Astrocyte (in vitro differentiated cells and primary cell): ENCODE data around the gene SIGLEC9.

Experiments
- CTCF ChIP-seq: IDR thresholded peaks from 2 replicates; pipeline ENCODE4 v1.5.1; 2011; ENCODE audit warnings: low read depth, mild to moderate bottlenecking, inconsistent platforms, low read length, moderate library complexity; ENCODE audit not compliant: insufficient read depth
- EZH2 ChIP-seq: IDR thresholded peaks from 2 replicates; pipeline ENCODE4 v1.6.1; 2012; ENCODE audit warnings: mild to moderate bottlenecking, low read length, inconsistent platforms; ENCODE audit not compliant: insufficient read depth

DNA sequence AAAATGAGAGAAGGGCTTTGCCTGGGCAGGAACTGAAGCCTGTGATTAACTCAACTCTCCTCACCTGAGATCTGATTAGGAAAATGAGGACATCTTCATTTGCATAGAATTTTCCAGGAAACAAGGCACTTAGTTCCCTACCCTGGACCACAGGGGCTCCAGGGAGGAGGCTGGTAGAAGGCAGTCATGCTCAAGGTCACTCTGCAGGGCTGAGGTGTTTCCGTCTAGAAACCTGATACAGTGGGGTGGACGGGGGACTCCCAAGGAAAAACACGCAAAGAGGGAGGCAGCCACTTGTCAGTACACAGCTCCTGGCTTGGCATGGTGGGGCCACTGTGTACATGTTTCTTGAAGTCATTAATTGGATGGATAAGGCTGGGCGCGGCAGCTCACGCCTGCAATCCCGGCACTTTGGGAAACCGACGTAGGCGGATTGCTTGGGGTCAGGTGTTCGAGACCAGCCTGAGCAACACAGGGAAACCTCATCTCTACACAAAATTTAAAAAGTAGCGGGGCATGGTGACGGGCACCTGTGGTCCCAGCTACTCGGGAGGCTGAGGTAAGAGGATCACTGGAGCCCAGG, 48.0 kb upstream of the SIGLEC9 start:
- TF ChIP-seq CTCF, result no peak
- TF ChIP-seq EZH2, result no peak
